GM12878 (cell line): ENCODE results near the gene MSH6. TPM values are rescaled to one million over a fixed set of nuclear protein-coding genes. Genes with fewer than 3 reads are reported as not detected.

Source experiments
- ASH2L ChIP-seq: fragments of 300-600, 200-600 bp; sonication (generic); IDR thresholded peaks from 2 replicates; pipeline ENCODE4 v1.6.1; 2017; ENCODE audit warnings: low read depth, mild to moderate bottlenecking, borderline replicate concordance
- CEBPB ChIP-seq, 2 experiments: fragments of 150-350 bp in 1 of 2; IDR thresholded peaks; 2 replicates each; pipeline ENCODE4 v1.6.1; 2012 to 2014; ENCODE audit warnings: low read depth in 2 of 2, low read length in 2 of 2, borderline replicate concordance in 1 of 2, inconsistent platforms in 1 of 2
- EZH2 ChIP-seq: IDR thresholded peaks from 2 replicates; pipeline ENCODE4 v1.6.1; 2012; ENCODE audit warnings: low read depth, mild to moderate bottlenecking, control low read depth, inconsistent platforms, low read length, borderline replicate concordance; ENCODE audit not compliant: control insufficient read depth
- NR2C1 ChIP-seq: fragments of 450-650 bp; IDR thresholded peaks from 2 replicates; pipeline ENCODE4 v1.6.1; 2017; ENCODE audit warnings: antibody characterized with exemption, mild to moderate bottlenecking, moderate library complexity
- SMAD5 ChIP-seq: IDR thresholded peaks from 2 replicates; pipeline ENCODE4 v1.6.1; 2016; ENCODE audit warnings: antibody characterized with exemption, low read depth
- SMARCA5 ChIP-seq: fragments of 450-650 bp; IDR thresholded peaks from 2 replicates; pipeline ENCODE4 v1.6.1; 2017; ENCODE audit warnings: mild to moderate bottlenecking
- SRF ChIP-seq, 2 experiments: IDR thresholded peaks; 2 replicates each; pipeline ENCODE4 v1.6.1; 2011; ENCODE audit warnings: low read depth in 2 of 2, low read length in 2 of 2, mild to moderate bottlenecking in 1 of 2, moderate library complexity in 1 of 2
- ZNF274 ChIP-seq: IDR thresholded peaks from one replicate; pipeline ENCODE4 v1.8.0; 2011; ENCODE audit not compliant: insufficient read length, insufficient read depth
- polyA plus RNA-seq, 11 experiments: library from polyadenylated mRNA; depleted of rRNA in 4 of 11; unstranded in 6 of 11; stranded (reverse) in 5 of 11; fragments of >200 nt; fragmentation: Nextera tagmentation in 4 of 11; fragmentation: Illumina TruSeq in 1 of 11; extraction: Ambion mirVana in 4 of 11; extraction: Trizol in 1 of 11; gene quantifications; 1 replicate in 1 of 11; 2 replicates in 10 of 11; pipeline versions ENCODE4 v1.2.1 to v1.2.3, GENCODE V29; 2011 to 2016; ENCODE audit warnings: inconsistent platforms in 2 of 11, missing spikeins in 2 of 11, low read depth in 1 of 11
- total RNA-seq, 4 experiments: library from RNA; depleted of rRNA in 3 of 4; stranded (reverse); fragments of >200 nt in 3 of 4; fragmentation: Illumina TruSeq in 1 of 4; extraction: Trizol in 1 of 4; gene quantifications; 2 replicates each; pipeline versions ENCODE4 v1.2.1 to v1.2.3, GENCODE V29; 2013 to 2021
- TF ChIP-seq, protein P1 (sequence below): fragments of 450-650 bp; IDR thresholded peaks from 2 replicates; pipeline ENCODE4 v1.6.1; 2014; ENCODE audit warnings: mild to moderate bottlenecking
- TF ChIP-seq, protein P2 (sequence below): fragments of 450-650 bp; formaldehyde crosslinking; IDR thresholded peaks from 2 replicates; pipeline ENCODE4 v1.4.0; 2022; ENCODE audit warnings: mild to moderate bottlenecking, moderate library complexity
- TF ChIP-seq, protein P3 (sequence below): fragments of 450-650 bp; IDR thresholded peaks from 2 replicates; pipeline ENCODE4 v1.6.1; 2017; ENCODE audit warnings: mild to moderate bottlenecking, moderate library complexity
- TF ChIP-seq, protein P4 (sequence below): IDR thresholded peaks from 2 replicates; pipeline ENCODE4 v1.6.1; 2011; ENCODE audit warnings: borderline replicate concordance, low read depth, mild to moderate bottlenecking, moderate library complexity, low read length; ENCODE audit not compliant: insufficient read depth, poor library complexity, severe bottlenecking
- TF ChIP-seq, protein P5 (sequence below): fragments of 450-650 bp; IDR thresholded peaks from 2 replicates; pipeline ENCODE4 v1.6.1; 2017; ENCODE audit warnings: antibody characterized with exemption, mild to moderate bottlenecking, moderate library complexity
- TF ChIP-seq, protein P6 (sequence below): fragments of 450-650 bp; IDR thresholded peaks from 2 replicates; pipeline ENCODE4 v1.6.1; 2017; ENCODE audit warnings: low read depth, mild to moderate bottlenecking, moderate library complexity

Gene MSH6
- total and polyA plus RNA-seq, 10 of the 15 experiments (the other 5 are each of a cell fraction or from before 2014, with no cell fraction given): 12.4 to 108 (median 67.4) TPM

DNA sequence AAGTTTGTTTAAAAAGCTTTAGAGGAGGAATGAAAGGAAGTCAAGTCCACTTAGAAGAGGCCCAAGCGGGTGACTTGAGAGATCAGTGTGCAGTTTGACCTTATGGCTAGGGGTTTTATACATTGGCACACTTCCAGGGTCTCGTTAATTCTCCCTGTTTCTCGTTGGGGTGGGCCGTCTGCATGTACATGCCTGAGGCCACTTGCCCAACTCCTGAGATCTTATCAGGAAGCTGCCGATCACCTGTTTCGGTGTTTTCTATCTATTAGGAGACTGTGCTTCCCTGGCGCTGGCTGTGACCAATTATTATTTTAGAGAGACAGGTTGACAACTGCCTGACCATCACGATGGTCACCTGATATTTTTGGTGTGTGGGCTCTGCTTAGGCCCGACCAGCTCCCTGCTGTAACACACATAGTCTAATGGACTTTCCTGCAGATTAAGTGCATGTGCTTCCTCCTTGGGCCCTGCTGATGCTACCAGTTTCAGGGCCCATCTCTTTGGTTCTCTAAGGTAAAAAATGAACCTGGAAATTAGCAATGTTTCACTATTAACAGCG is 31.0 kb upstream of the MSH6 start (continued):
- TF ChIP-seq, protein P1, sequence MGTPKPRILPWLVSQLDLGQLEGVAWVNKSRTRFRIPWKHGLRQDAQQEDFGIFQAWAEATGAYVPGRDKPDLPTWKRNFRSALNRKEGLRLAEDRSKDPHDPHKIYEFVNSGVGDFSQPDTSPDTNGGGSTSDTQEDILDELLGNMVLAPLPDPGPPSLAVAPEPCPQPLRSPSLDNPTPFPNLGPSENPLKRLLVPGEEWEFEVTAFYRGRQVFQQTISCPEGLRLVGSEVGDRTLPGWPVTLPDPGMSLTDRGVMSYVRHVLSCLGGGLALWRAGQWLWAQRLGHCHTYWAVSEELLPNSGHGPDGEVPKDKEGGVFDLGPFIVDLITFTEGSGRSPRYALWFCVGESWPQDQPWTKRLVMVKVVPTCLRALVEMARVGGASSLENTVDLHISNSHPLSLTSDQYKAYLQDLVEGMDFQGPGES: no peak
- TF ChIP-seq CEBPB (IDR thresholded peaks at IDR 0.05; ENCODE audit: borderline replicate concordance in 1 of 2, low read depth in 2 of 2, low read length in 2 of 2): no peak
- no peak for TF ChIP-seq EZH2
- no peak for TF ChIP-seq SRF (IDR thresholded peaks at IDR 0.05; ENCODE audit: low read depth in 2 of 2, low read length in 2 of 2)
- no peak for TF ChIP-seq ZNF274
- TF ChIP-seq, protein P2, sequence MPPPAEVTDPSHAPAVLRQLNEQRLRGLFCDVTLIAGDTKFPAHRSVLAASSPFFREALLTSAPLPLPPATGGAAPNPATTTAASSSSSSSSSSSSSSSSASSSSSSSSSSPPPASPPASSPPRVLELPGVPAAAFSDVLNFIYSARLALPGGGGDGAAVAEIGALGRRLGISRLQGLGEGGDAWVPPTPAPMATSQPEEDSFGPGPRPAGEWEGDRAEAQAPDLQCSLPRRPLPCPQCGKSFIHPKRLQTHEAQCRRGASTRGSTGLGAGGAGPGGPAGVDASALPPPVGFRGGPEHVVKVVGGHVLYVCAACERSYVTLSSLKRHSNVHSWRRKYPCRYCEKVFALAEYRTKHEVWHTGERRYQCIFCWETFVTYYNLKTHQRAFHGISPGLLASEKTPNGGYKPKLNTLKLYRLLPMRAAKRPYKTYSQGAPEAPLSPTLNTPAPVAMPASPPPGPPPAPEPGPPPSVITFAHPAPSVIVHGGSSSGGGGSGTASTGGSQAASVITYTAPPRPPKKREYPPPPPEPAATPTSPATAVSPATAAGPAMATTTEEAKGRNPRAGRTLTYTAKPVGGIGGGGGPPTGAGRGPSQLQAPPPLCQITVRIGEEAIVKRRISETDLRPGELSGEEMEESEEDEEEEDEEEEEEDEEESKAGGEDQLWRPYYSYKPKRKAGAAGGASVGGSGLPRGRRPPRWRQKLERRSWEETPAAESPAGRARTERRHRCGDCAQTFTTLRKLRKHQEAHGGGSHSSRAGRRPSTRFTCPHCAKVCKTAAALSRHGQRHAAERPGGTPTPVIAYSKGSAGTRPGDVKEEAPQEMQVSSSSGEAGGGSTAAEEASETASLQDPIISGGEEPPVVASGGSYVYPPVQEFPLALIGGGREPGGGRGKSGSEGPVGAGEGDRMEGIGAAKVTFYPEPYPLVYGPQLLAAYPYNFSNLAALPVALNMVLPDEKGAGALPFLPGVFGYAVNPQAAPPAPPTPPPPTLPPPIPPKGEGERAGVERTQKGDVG (CRISPR knock-in tag): peak; percentile 43; the same call in 1 of the 2 replicates
- no peak for TF ChIP-seq NR2C1
- TF ChIP-seq, protein P3, sequence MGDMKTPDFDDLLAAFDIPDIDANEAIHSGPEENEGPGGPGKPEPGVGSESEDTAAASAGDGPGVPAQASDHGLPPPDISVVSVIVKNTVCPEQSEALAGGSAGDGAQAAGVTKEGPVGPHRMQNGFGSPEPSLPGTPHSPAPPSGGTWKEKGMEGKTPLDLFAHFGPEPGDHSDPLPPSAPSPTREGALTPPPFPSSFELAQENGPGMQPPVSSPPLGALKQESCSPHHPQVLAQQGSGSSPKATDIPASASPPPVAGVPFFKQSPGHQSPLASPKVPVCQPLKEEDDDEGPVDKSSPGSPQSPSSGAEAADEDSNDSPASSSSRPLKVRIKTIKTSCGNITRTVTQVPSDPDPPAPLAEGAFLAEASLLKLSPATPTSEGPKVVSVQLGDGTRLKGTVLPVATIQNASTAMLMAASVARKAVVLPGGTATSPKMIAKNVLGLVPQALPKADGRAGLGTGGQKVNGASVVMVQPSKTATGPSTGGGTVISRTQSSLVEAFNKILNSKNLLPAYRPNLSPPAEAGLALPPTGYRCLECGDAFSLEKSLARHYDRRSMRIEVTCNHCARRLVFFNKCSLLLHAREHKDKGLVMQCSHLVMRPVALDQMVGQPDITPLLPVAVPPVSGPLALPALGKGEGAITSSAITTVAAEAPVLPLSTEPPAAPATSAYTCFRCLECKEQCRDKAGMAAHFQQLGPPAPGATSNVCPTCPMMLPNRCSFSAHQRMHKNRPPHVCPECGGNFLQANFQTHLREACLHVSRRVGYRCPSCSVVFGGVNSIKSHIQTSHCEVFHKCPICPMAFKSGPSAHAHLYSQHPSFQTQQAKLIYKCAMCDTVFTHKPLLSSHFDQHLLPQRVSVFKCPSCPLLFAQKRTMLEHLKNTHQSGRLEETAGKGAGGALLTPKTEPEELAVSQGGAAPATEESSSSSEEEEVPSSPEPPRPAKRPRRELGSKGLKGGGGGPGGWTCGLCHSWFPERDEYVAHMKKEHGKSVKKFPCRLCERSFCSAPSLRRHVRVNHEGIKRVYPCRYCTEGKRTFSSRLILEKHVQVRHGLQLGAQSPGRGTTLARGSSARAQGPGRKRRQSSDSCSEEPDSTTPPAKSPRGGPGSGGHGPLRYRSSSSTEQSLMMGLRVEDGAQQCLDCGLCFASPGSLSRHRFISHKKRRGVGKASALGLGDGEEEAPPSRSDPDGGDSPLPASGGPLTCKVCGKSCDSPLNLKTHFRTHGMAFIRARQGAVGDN: no peak
- TF ChIP-seq SMARCA5: peak; percentile 72; the same call in 1 of the 2 replicates
- TF ChIP-seq, protein P4, sequence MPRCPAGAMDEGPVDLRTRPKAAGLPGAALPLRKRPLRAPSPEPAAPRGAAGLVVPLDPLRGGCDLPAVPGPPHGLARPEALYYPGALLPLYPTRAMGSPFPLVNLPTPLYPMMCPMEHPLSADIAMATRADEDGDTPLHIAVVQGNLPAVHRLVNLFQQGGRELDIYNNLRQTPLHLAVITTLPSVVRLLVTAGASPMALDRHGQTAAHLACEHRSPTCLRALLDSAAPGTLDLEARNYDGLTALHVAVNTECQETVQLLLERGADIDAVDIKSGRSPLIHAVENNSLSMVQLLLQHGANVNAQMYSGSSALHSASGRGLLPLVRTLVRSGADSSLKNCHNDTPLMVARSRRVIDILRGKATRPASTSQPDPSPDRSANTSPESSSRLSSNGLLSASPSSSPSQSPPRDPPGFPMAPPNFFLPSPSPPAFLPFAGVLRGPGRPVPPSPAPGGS: no peak
- TF ChIP-seq, protein P5, sequence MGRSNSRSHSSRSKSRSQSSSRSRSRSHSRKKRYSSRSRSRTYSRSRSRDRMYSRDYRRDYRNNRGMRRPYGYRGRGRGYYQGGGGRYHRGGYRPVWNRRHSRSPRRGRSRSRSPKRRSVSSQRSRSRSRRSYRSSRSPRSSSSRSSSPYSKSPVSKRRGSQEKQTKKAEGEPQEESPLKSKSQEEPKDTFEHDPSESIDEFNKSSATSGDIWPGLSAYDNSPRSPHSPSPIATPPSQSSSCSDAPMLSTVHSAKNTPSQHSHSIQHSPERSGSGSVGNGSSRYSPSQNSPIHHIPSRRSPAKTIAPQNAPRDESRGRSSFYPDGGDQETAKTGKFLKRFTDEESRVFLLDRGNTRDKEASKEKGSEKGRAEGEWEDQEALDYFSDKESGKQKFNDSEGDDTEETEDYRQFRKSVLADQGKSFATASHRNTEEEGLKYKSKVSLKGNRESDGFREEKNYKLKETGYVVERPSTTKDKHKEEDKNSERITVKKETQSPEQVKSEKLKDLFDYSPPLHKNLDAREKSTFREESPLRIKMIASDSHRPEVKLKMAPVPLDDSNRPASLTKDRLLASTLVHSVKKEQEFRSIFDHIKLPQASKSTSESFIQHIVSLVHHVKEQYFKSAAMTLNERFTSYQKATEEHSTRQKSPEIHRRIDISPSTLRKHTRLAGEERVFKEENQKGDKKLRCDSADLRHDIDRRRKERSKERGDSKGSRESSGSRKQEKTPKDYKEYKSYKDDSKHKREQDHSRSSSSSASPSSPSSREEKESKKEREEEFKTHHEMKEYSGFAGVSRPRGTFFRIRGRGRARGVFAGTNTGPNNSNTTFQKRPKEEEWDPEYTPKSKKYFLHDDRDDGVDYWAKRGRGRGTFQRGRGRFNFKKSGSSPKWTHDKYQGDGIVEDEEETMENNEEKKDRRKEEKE: no peak
- no peak for TF ChIP-seq ASH2L
- TF ChIP-seq, protein P6, sequence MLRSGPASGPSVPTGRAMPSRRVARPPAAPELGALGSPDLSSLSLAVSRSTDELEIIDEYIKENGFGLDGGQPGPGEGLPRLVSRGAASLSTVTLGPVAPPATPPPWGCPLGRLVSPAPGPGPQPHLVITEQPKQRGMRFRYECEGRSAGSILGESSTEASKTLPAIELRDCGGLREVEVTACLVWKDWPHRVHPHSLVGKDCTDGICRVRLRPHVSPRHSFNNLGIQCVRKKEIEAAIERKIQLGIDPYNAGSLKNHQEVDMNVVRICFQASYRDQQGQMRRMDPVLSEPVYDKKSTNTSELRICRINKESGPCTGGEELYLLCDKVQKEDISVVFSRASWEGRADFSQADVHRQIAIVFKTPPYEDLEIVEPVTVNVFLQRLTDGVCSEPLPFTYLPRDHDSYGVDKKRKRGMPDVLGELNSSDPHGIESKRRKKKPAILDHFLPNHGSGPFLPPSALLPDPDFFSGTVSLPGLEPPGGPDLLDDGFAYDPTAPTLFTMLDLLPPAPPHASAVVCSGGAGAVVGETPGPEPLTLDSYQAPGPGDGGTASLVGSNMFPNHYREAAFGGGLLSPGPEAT: no peak
- TF ChIP-seq SMAD5: no peak
